Sciatic nerve (tissue), 2 donors: Measurements from ENCODE around the gene ADAMTS10. TPM values are rescaled to one million over a fixed set of nuclear protein-coding genes. Genes with fewer than 3 reads are reported as not detected.
A peak's percentile ranks its signal among the peaks of the same experiment; 100 is the strongest.
"Not testable (repeated sequence)": the region's sequence is repeated elsewhere in the genome, so short reads cannot be mapped to it uniquely, and the experiment has no call there.

Experiments used
- ATAC-seq: fragments of 200-7000 bp; cut with Tn5 transposase; one replicate; pipeline ENCODE4 v1.9.1; 2020; ENCODE audit warnings: mild to moderate bottlenecking, moderate library complexity
- DNase-seq: peaks from one replicate; pipeline ENCODE4 v3.0.0-alpha.2; 2020; ENCODE audit warnings: low spot score
- intact Hi-C: fragments of 100-400 bp; cut with DNase I; formaldehyde crosslinking; loops from one replicate; pipeline ENCODE4 v1.14.2; 2022
- total RNA-seq: library from RNA; stranded (reverse); fragmentation: NEBNext Ultra II Directional; extraction: Animal tissue kit (Norgen Biotek cat#: 25700); gene quantifications from one replicate; pipeline ENCODE4 v1.2.1, GENCODE V29; 2021
- donor health status: DM: no; HTN: no; CAD: no.
- donor health status: DM: no; HTN: no; CAD: no.

Gene ADAMTS10
- total RNA-seq, 1 donor from 2014 or later: 60.1 TPM

DNA sequence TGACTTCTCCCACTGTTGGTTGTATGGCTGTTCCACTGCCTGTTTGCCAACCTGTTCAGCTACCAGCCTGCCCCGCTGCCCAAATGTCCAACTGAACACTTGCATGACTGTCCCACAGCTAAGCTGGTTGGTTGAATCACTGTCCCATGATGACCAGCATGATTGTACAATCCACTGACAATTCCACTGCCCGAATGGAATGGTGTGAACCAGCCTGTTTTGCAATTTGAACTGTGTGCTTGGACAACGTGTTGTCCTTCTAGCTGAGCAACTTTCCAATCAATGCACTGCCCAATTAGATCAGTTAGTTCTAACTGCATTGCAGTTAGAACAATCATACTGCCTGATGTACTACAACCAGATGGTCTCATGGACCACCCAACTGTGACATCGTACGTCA, 8.7 kb downstream of the ADAMTS10 start:
- DNase-seq (no peak), ATAC-seq (no peak)
- intact Hi-C loops: no loop called here

DNA sequence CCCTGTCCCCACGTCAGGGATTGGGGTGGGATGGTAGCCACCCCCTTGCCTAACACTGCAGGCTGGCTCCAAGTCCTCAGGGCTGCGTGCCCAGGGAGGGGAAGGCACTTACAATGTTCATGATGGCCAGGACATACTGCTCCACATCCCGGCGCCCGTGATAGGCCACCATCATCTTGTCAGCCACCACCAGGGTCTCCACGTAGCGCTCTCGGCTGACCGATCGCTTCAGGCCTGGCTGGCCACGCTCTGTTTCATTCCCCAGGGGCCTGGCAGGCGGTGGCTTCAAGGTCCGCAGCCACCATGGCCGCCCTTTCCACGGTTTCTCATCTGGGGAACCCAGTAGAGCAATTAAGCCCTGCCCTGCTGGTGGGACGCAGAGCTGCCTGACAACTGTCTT, 9.7 kb downstream of the ADAMTS10 start:
- intact Hi-C loops: no loop called here
- no peak for ATAC-seq
- DNase-seq: no peak

DNA sequence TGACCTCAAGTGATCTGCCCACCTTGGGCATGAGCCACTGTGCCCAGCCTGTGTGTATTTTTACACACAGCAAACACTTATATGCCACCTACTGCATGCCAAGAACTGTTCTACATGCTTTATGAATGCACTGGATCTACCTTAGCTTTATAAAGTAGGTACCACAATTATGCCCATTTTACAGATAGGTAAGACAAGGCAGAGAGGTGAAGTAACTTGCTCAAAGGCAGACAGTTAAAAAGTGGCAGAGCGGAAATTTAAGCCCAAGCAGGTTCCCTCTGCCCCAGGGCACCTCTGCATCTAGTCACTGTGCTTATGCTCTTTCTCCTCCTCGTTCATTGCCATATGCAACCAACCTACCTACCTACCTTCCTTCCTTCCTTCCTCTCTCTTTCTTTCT, 10.5 kb downstream of the ADAMTS10 start:
- no peak for ATAC-seq
- intact Hi-C loops: no loop called here

DNA sequence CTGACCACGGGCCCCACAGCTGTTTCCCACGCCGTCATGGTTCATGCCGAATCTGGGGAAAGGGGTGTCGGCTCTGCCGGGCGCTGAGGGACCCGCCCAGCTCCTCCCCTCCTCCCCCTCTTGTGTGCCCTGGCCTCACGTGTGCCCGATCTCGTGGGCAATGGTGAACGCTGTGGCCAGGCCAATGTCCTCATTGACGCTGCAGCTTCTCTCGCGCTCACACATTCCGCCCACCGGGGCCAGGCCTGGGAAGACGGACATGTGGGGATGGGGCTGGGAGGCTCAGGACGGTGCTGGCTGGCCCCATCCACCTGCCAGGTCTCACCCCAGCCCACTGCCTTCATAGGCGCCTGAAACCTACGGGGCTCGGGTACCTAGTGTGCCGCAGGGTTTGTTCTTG, 14.3 kb downstream of the ADAMTS10 start:
- DNase-seq (no peak), ATAC-seq (no peak)
- intact Hi-C loops: no loop called here

More for the DNA sequence above, 10.5 kb downstream of the ADAMTS10 start:
- DNase-seq: no peak

- ATAC-seq (no peak), DNase-seq (no peak)
- intact Hi-C loops: no loop called here
Measured at GRCh38 chr19:8595651-8596050, 14.9 kb downstream of the ADAMTS10 start.

GRCh38 chr19:8593931-8594330, 16.6 kb downstream of the ADAMTS10 start:
- intact Hi-C loops: no loop called here
- ATAC-seq (no peak), DNase-seq (no peak)

GRCh38 chr19:8592231-8593009, 18.1 kb downstream of the ADAMTS10 start:
- ATAC-seq: peak; percentile 96
- DNase-seq: peak; percentile 100
- intact Hi-C loops: no loop called here

GRCh38 chr19:8589177-8589714, 21.3 kb downstream of the ADAMTS10 start:
- intact Hi-C loops: no loop called here

DNA sequence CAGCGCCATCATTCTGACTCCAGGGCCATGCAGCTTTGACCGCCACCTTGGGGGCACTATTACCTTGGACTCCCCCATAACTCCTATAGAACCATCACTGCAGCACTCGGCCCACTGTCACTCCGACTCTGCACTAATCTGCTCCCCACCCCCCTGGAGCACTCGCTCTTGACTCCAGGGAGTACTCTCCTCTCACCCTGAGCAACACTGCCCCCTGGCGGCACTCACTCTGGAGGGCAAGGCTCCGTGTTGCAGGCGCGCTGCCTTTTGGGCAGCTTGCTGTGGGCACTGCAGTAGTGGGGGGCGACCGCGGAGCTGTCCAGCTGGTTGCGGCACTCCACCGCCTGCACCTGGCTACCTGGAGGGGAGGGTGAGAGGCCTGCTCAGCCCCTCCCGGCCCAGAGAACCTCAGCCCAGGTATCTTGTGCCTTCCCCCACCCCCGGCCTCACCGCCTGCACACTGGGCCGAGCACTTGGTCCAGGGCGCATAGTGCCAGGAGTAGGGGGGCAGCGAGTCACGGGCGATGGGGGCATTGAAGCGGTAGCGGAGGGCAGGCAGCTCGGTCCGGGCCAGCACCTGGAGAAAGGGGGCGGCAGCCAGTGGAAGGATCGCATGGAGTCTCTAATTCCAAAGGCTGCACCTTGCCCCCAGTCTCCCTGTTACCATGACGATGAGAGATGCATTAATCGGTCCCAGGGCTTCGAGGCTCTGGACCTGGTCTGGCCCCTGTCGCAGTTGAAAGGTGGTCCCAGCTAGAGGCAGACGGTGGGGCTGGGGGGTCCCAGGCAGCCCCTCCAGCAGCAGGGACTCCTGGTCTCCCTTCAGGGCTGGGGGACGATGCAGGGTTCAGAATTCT, 24.4 kb downstream of the ADAMTS10 start:
- ATAC-seq (no peak), DNase-seq (no peak)
- intact Hi-C loops: no loop called here

More at GRCh38 chr19:8589177-8589714, 21.3 kb downstream of the ADAMTS10 start:
- no peak for DNase-seq
- no peak for ATAC-seq

DNA sequence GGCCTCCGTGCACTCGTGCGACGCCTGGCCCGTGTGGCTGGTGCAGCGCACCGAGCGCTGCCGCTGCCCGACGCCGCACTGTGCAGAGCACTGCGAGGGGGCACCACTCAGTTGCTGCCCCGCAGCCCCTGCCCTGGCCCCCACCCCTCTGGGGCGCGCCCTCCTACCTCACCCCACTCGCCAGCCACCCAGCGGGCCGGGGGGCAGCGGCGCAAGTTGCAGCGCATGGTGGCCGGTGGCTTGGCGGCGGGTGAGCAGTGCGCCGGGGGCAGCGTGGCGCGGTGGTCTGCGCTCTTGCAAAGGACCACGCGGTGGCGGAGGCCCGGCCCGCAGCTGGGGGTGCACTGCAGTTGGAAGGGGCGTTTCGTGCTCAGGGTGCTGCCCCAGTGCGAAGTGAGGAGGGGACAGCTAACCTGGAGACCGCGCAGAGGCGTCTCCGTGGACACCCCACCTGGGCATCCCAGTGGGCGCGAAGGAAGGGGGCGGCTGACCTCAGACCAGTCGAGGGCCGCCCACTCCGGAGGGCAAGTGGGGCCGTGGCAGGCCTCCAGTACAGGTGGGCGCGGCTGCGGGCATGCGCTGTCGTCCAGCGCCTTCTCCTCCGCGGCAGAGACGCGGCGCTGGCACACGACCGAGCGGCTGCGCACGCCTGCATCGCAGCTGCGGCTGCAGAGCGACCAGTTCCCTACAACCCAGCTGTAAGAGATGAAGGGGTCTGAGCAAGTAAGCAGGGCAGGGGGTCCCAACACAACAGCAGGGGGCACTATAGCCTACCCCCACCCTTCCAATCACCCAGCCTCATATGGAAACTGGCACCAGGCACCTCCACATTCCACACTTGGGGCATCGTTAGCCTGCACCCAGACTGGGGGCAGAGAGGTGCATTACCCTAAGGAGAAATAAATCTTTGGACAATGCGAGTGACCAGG, 25.3 kb downstream of the ADAMTS10 start:
- no peak for DNase-seq
- ATAC-seq: no peak
- intact Hi-C loops: no loop called here

GRCh38 chr19:8580710-8581281, 29.7 kb downstream of the ADAMTS10 start:
- intact Hi-C loops: no loop called here
- DNase-seq (peak; percentile 90), ATAC-seq (peak; percentile 75)

DNA sequence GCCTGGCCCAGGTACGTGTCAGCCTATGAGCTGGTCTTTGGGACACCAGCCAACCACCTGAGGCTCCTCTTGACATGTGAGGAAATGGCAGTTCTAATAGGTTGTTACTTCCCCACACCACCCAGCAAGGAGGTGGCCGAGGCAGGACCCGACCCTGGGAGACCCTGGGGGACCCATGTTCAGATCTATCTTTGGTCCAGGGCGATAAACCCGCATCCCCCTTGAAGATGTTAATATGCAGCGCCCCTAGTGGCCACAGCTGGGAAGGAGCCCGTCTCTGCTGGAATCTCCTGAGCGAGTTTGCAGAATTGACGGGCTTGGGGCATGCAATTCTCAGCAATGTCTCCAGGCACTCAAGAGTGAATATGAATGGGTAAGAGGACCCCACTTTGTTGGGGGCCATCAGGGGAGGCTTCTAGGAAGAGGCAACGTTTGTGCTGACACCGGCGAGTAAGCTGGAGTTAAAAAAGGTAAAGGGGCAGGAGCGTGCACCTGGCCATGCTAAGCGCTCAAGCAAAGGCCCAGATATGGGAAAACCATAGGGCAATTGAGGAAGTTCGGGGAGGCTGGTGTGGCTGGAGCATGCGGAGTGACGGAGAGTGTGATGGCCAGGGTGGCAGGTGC, 31.8 kb downstream of the ADAMTS10 start:
- intact Hi-C loops: no loop called here
- ATAC-seq: peak; percentile 48

DNA sequence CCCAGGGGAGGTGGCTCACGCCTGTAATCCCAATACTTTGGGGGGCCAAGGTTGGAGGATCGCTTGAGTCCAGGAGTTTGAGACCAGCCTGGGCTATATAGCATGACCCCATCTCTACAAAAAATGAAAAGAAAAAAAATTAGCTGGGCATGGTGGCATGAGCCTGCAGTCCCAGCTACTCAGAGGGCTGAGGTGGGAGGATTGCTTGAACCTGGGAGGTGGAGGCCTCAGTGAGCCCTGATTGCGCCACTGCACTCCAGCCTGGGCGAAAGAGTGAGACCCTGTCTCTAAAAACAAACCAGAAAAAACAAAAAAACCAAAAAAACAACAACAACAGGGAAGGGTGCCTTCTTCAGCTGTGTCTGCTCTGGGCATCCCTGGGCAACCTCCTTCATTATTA, 32.8 kb downstream of the ADAMTS10 start:
- ATAC-seq (no peak), DNase-seq (no peak)
- intact Hi-C loops: no loop called here

More for the DNA sequence above, 31.8 kb downstream of the ADAMTS10 start:
- DNase-seq: peak; percentile 91

- no peak for DNase-seq
- peak; percentile 59 for ATAC-seq
- intact Hi-C loops: no loop called here
Measured at GRCh38 chr19:8577247-8577646, 33.3 kb downstream of the ADAMTS10 start, which contains the start of gene MYO1F. Gene MYO1F (minus strand): TSS chr19:8577442. CDS start chr19:8577309, 133 bp downstream.

GRCh38 chr19:8576273-8576993, 34.1 kb downstream of the ADAMTS10 start:
- DNase-seq: no peak
- no peak for ATAC-seq
- intact Hi-C loops: no loop called here

- intact Hi-C loops: no loop called here
- no peak for DNase-seq
- no peak for ATAC-seq
Measured at GRCh38 chr19:8575467-8575997, 35.0 kb downstream of the ADAMTS10 start.

DNA sequence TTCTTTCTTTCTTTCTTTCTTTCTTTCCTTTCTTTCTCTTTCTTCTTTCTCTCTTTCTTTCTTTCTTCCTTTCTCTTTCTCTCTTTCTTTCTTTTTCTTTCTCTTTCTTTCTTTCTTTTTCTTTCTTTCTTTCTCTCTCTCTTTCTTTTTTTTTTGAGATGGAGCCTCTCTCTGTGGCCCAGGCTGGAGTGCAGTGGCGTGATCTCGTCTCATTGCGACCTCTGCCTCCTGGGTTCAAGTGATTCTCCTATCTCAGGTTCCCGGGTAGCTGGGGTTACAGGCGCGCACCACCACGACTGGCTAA, 35.9 kb downstream of the ADAMTS10 start:
- ATAC-seq, DNase-seq, intact Hi-C loops: not testable (repeated sequence)
